H1 (cell line): Measurements from ENCODE around the gene LRWD1.

Source experiments
- ASH2L ChIP-seq: fragments of 200-600, 300-600 bp; sonication (generic); IDR thresholded peaks from one replicate; pipeline ENCODE4 v1.7.1; 2017; ENCODE audit warnings: low read length
- ATF3 ChIP-seq: IDR thresholded peaks from 2 replicates; pipeline ENCODE4 v1.6.1; 2011; ENCODE audit warnings: low read depth, mild to moderate bottlenecking, low read length; ENCODE audit not compliant: insufficient read depth
- CTCF ChIP-seq, 3 experiments: IDR thresholded peaks; 1 replicate in 2 of 3; 2 replicates in 1 of 3; pipeline versions ENCODE4 v1.5.1 to v1.6.1; 2011; ENCODE audit warnings: low read length in 3 of 3, mild to moderate bottlenecking in 3 of 3, inconsistent platforms in 2 of 3, low read depth in 1 of 3, moderate library complexity in 1 of 3; ENCODE audit not compliant: insufficient read depth in 1 of 3; ENCODE audit errors: control extremely low read depth in 1 of 3
- JUN ChIP-seq: IDR thresholded peaks from 2 replicates; pipeline ENCODE4 v1.6.1; 2011; ENCODE audit warnings: low read depth, mild to moderate bottlenecking, improper control_type of control experiment, low read length
- MAX ChIP-seq: IDR thresholded peaks from 2 replicates; pipeline ENCODE4 v1.6.1; 2012; ENCODE audit warnings: inconsistent platforms
- POLR2AphosphoS5 ChIP-seq: IDR thresholded peaks from 2 replicates; pipeline ENCODE4 v1.6.1; 2011; ENCODE audit warnings: low read depth, low read length

GRCh38 chr7:102445674-102446071 lies 19.1 kb upstream of the LRWD1 start:
- TF ChIP-seq ASH2L (no peak), POLR2AphosphoS5 (no peak), JUN (no peak), ATF3 (no peak), MAX (no peak), CTCF (IDR thresholded peaks at IDR 0.05; ENCODE audit: control extremely low read depth in 1 of 3, insufficient read depth in 1 of 3, low read depth in 1 of 3, low read length in 3 of 3) (no peak)
